Measurements from ENCODE around the gene CPNE8. TPM values are rescaled to one million over a fixed set of nuclear protein-coding genes. Genes with fewer than 3 reads are reported as not detected.

The CPNE8 gene
- total and polyA plus RNA-seq, 10 of the 15 experiments (the other 5 are each of a cell fraction or from before 2014, with no cell fraction given), result 11.3 to 38.4 (median 18.9) TPM

GRCh38 chr12:38912116-38912515 is 6.7 kb upstream of the CPNE8 start:
- no TSS peak for BruUV-seq (replicated peaks)
- H3K79me2 ChIP-seq (ENCODE audit: control insufficient read depth, insufficient read depth, low read length), result no peaks in the 10 kb centered on the region
- no peak for FAIRE-seq
- no peak overlapping the region for H2AFZ ChIP-seq (ENCODE audit: control insufficient read depth, low read depth, low read length)
- intact Hi-C loops (cut with micrococcal nuclease; ENCODE audit: unreplicated experiment) (no loop called here), in situ Hi-C loops (cut with MboI) (loop anchor here (25.0 kb wide), 1 partner anchor 225 kb away; no protein-coding TSS in a partner anchor)
- H3K36me3 ChIP-seq (ENCODE audit: control insufficient read depth in 2 of 2, insufficient read depth in 2 of 2, low read length in 1 of 2), result no peaks in the 10 kb centered on the region
- no peak for ATAC-seq
- ChIA-PET SMC1A (ENCODE audit: uncharacterized antibody, unreplicated experiment) (interaction anchor here (1.0 to 4.4 kb wide), 9 partner anchors 7 to 595 kb away, joined by 3 to 41 read pairs (median 5); partner anchors contain the start of gene ALG10B), CTCF (interaction anchor here (0.6 to 8.2 kb wide), 18 partner anchors 8 to 1949 kb away, joined by 3 to 68 read pairs (median 4); partner anchors contain the start of gene ALG10B), POLR2A (interaction anchor here (0.6 kb wide), 1 partner anchor 514 kb away, joined by 3 read pairs; no protein-coding TSS in a partner anchor), RAD21 (ENCODE audit: unreplicated experiment) (interaction anchor here (0.6 to 3.6 kb wide), 5 partner anchors 13 to 585 kb away, joined by 3 to 24 read pairs (median 3); no protein-coding TSS in a partner anchor)
- no peak overlapping the region for H3K4me2 ChIP-seq (ENCODE audit: control insufficient read depth, insufficient read depth)
- no peak overlapping the region for H3K9ac ChIP-seq (ENCODE audit: control insufficient read depth, insufficient read depth, low read length)
- no peak overlapping the region for H3K4me3 ChIP-seq
- H3K9me3 ChIP-seq (replicated peaks; ENCODE audit: control insufficient read depth, insufficient read depth, low read length), result no peaks in the 10 kb centered on the region
- H3K27me3 ChIP-seq (replicated peaks in 1 of 2; ENCODE audit: control insufficient read depth in 2 of 2, insufficient read depth in 2 of 2, low read length in 1 of 2), result no peaks in the 10 kb centered on the region
- H4K20me1 ChIP-seq (ENCODE audit: control insufficient read depth, insufficient read depth), result no peaks in the 10 kb centered on the region
- 35% methylated on average over 5 of the region's 5 CpGs for WGBS (ENCODE audit: insufficient coverage, insufficient replicate concordance, low lambda C conversion rate, missing lambda C conversion rate)
- no peak for TF ChIP-seq CBX3 (IDR thresholded peaks at IDR 0.05; ENCODE audit: borderline replicate concordance, low read depth)
- TF ChIP-seq POLR2AphosphoS5 (IDR thresholded peaks at IDR 0.05; ENCODE audit: low read length), result no peak
- TF ChIP-seq IKZF2 (IDR thresholded peaks at IDR 0.05), result no peak
- no peak for TF ChIP-seq CTCF (IDR thresholded peaks at IDR 0.05 in 2 of 3, conservative IDR thresholded peaks at IDR 0.05 in 1 of 3; ENCODE audit: control insufficient read depth in 2 of 3, extremely low read depth in 1 of 3, insufficient read depth in 1 of 3, low read depth in 3 of 3, low read length in 3 of 3)
- TF ChIP-seq PML (IDR thresholded peaks at IDR 0.05; ENCODE audit: low read length), result no peak
- TF ChIP-seq SREBF2 (IDR thresholded peaks at IDR 0.05; ENCODE audit: low read length), result no peak
- TF ChIP-seq EP300 (IDR thresholded peaks at IDR 0.05; ENCODE audit: borderline replicate concordance in 1 of 2, control insufficient read depth in 1 of 2, low read depth in 2 of 2, low read length in 2 of 2), result no peak
- TF ChIP-seq KDM1A (IDR thresholded peaks at IDR 0.05; ENCODE audit: borderline replicate concordance), result no peak
- no peak for TF ChIP-seq CREB1 (IDR thresholded peaks at IDR 0.05; ENCODE audit: low read depth)
- no peak for TF ChIP-seq ETV6 (conservative IDR thresholded peaks at IDR 0.05 in 1 of 2, IDR thresholded peaks at IDR 0.05 in 1 of 2; ENCODE audit: borderline replicate concordance in 1 of 2, low read depth in 1 of 2)
- no peak for TF ChIP-seq POLR2AphosphoS2 (IDR thresholded peaks at IDR 0.05; ENCODE audit: low read depth, low read length)
- TF ChIP-seq PBX3 (IDR thresholded peaks at IDR 0.05; ENCODE audit: insufficient replicate concordance, low read depth, low read length), result no peak
- TF ChIP-seq TBL1XR1 (IDR thresholded peaks at IDR 0.05; ENCODE audit: low read depth, low read length), result no peak
- TF ChIP-seq NKRF (conservative IDR thresholded peaks at IDR 0.05), result no peak
- no peaks in the 10 kb centered on the region for H3K4me1 ChIP-seq (ENCODE audit: control insufficient read depth, insufficient read depth, low read length)
- H3K27ac ChIP-seq (ENCODE audit: control insufficient read depth, insufficient read depth), result no peak overlapping the region
- DNase-seq (ENCODE audit: low read depth, low spot score), result no peak
